ENCODE data around the gene RNF7.
"Not testable (repeated sequence)": the region's sequence is repeated elsewhere in the genome, so short reads cannot be mapped to it uniquely, and the experiment has no call there.

RNF7 gene

GRCh38 chr3:141738022-141738890 is at the start of gene RNF7:
TSS of gene RNF7 (plus strand) at chr3:141738298. CDS start at chr3:141738342, 44 bp downstream.
- peak; percentile 96 for DNase-seq

- DNase-seq, result peak; percentile 5
Measured at GRCh38 chr3:141690431-141691072, 47.5 kb upstream of the RNF7 start.

- DNase-seq, result not testable (repeated sequence)
Measured at GRCh38 chr3:141691471-141691870, 46.6 kb upstream of the RNF7 start.

GRCh38 chr3:141692973-141693372 is 45.1 kb upstream of the RNF7 start:
- not testable (repeated sequence) for DNase-seq

- peak; percentile 3 for DNase-seq
Measured at GRCh38 chr3:141699324-141699723, 38.8 kb upstream of the RNF7 start.

GRCh38 chr3:141699897-141700296 is 38.2 kb upstream of the RNF7 start:
- no peak for DNase-seq

GRCh38 chr3:141703367-141703766 is 34.7 kb upstream of the RNF7 start:
- DNase-seq, result not testable (repeated sequence)

- DNase-seq, result peak; percentile 61
Measured at GRCh38 chr3:141707741-141708203, 30.3 kb upstream of the RNF7 start.

- DNase-seq, result no peak
Measured at GRCh38 chr3:141708367-141708766, 29.7 kb upstream of the RNF7 start.

GRCh38 chr3:141709126-141709770 is 28.9 kb upstream of the RNF7 start:
- DNase-seq, result no peak

GRCh38 chr3:141710121-141710520 is 28.0 kb upstream of the RNF7 start:
- DNase-seq, result no peak

GRCh38 chr3:141710888-141711616 is 27.0 kb upstream of the RNF7 start:
- peak; percentile 94 for DNase-seq

- DNase-seq, result no peak
Measured at GRCh38 chr3:141714671-141715070, 23.4 kb upstream of the RNF7 start.

- no peak for DNase-seq
Measured at GRCh38 chr3:141722081-141722480, 16.0 kb upstream of the RNF7 start.

GRCh38 chr3:141722648-141723047 is 15.4 kb upstream of the RNF7 start:
- no peak for DNase-seq

GRCh38 chr3:141723255-141723654 is 14.8 kb upstream of the RNF7 start:
- DNase-seq, result no peak

GRCh38 chr3:141724186-141724585 is 13.9 kb upstream of the RNF7 start:
- no peak for DNase-seq

GRCh38 chr3:141725036-141725435 is 13.1 kb upstream of the RNF7 start:
- DNase-seq, result peak; percentile 12

- no peak for DNase-seq
Measured at GRCh38 chr3:141726483-141726882, 11.6 kb upstream of the RNF7 start.

GRCh38 chr3:141728355-141728892 is 9.7 kb upstream of the RNF7 start:
- DNase-seq, result no peak

GRCh38 chr3:141729240-141729639 is 8.9 kb upstream of the RNF7 start:
- DNase-seq, result no peak

GRCh38 chr3:141735176-141735575 is 2.9 kb upstream of the RNF7 start:
- DNase-seq, result no peak

Measured in fibroblast of upper back skin (primary cell).